Peyer's patch (tissue), 4 donors: ENCODE data around the gene KCTD1.

Source experiments
- POLR2A ChIP-seq, 2 donors: fragments of 450-650 bp; IDR thresholded peaks; one replicate each; pipeline ENCODE4 v1.5.1; 2017; ENCODE audit warnings: antibody characterized with exemption in 2 of 2, mild to moderate bottlenecking in 2 of 2, moderate library complexity in 2 of 2
- TF ChIP-seq, protein P1 (sequence below), 6 experiments: fragments of 450-650 bp in 4 of 6; fragments of 200-600 bp in 2 of 6; sonication (generic) in 1 of 6; IDR thresholded peaks; one replicate each; pipeline ENCODE4 v1.5.1; 2017 to 2019; ENCODE audit warnings: antibody characterized with exemption in 6 of 6, mild to moderate bottlenecking in 3 of 6, moderate library complexity in 1 of 6

GRCh38 chr18:26510337-26510736, 38.0 kb downstream of the KCTD1 start:
- TF ChIP-seq, protein P1, sequence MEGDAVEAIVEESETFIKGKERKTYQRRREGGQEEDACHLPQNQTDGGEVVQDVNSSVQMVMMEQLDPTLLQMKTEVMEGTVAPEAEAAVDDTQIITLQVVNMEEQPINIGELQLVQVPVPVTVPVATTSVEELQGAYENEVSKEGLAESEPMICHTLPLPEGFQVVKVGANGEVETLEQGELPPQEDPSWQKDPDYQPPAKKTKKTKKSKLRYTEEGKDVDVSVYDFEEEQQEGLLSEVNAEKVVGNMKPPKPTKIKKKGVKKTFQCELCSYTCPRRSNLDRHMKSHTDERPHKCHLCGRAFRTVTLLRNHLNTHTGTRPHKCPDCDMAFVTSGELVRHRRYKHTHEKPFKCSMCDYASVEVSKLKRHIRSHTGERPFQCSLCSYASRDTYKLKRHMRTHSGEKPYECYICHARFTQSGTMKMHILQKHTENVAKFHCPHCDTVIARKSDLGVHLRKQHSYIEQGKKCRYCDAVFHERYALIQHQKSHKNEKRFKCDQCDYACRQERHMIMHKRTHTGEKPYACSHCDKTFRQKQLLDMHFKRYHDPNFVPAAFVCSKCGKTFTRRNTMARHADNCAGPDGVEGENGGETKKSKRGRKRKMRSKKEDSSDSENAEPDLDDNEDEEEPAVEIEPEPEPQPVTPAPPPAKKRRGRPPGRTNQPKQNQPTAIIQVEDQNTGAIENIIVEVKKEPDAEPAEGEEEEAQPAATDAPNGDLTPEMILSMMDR (IDR thresholded peaks at IDR 0.05): no peak
- TF ChIP-seq POLR2A (IDR thresholded peaks at IDR 0.05): no peak
